Thymus (tissue), 11 donors: ENCODE data around the gene ANKK1. TPM values are rescaled to one million over a fixed set of nuclear protein-coding genes. Genes with fewer than 3 reads are reported as not detected.

Source experiments
- DNase-seq, 9 donors: peaks; one replicate each; pipeline ENCODE4 v3.0.0-alpha.2; 2013; ENCODE audit warnings: low spot score in 9 of 9, low read depth in 6 of 9, missing footprints in 1 of 9
- H3K27ac ChIP-seq, 2 donors: one replicate each; pipeline ENCODE4 v1.5.1; 2013; ENCODE audit warnings: control low read depth in 1 of 2, low read depth in 1 of 2, low read length in 1 of 2, mild to moderate bottlenecking in 1 of 2, moderate library complexity in 1 of 2
- H3K27me3 ChIP-seq, 2 donors: one replicate each; pipeline ENCODE4 v1.5.1; 2013; ENCODE audit warnings: low read length in 1 of 2; ENCODE audit not compliant: control insufficient read depth in 2 of 2, insufficient read depth in 1 of 2
- H3K36me3 ChIP-seq, 2 donors: one replicate each; pipeline ENCODE4 v1.5.1; 2013; ENCODE audit warnings: low read length in 1 of 2, mild to moderate bottlenecking in 1 of 2, moderate library complexity in 1 of 2; ENCODE audit not compliant: control insufficient read depth in 2 of 2, insufficient read depth in 2 of 2
- H3K4me1 ChIP-seq, 2 donors: one replicate each; pipeline ENCODE4 v1.5.1; 2013; ENCODE audit warnings: low read length in 2 of 2; ENCODE audit not compliant: control insufficient read depth in 2 of 2, insufficient read depth in 2 of 2
- H3K4me3 ChIP-seq, 2 donors: one replicate each; pipeline ENCODE4 v1.5.1; 2013; ENCODE audit warnings: low read length in 2 of 2, control low read depth in 1 of 2, mild to moderate bottlenecking in 1 of 2
- H3K9me3 ChIP-seq, 2 donors: one replicate each; pipeline ENCODE4 v1.5.1; 2013; ENCODE audit warnings: low read length in 1 of 2, mild to moderate bottlenecking in 1 of 2; ENCODE audit not compliant: control insufficient read depth in 2 of 2, insufficient read depth in 1 of 2
- WGBS: extraction: QIAGEN DNeasy Blood & Tissue Kit; methylation state at CpG from one replicate; pipeline ENCODE4 v1.1.7; 2013; 5-methylcytosine and 5-hydroxymethylcytosine counted together
- polyA plus RNA-seq: library from polyadenylated mRNA; stranded (reverse); fragments of 200-250 nt; gene quantifications from one replicate; pipeline ENCODE4 v1.2.3, GENCODE V29; 2013
- total RNA-seq: library from RNA; stranded (reverse); fragments of 120-200 nt; gene quantifications from one replicate; pipeline ENCODE4 v1.2.4, GENCODE V29; 2013
- donor health status: healthy.

ANKK1 gene
- total and polyA plus RNA-seq, 2 donors, result 0.14 to 2.4 TPM

DNA sequence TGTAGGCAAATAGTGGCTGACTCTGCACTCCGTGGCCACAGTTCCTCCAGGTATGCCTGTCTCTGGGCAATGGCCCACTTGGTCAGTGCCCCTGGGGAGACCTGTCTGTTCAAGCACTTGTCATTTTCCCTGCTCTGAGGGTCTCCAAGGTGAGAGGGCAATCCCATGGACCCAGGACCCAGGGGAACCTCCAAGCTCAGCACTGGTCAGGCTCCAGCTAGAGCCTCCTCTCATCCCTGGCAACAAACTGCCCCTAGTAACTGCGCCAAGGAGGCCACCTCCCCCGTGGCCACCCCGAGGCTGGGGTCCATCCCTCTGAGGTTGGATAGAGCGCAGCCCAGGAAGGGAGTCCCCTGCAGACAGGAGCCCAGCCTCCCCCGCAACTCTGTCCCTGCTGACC is 713 bp upstream of the ANKK1 start:
- H3K36me3 ChIP-seq, result no peaks in the 10 kb centered on the region
- H3K4me1 ChIP-seq, result no peaks in the 10 kb centered on the region
- 89% methylated on average over 6 of the region's 6 CpGs for WGBS
- no peak overlapping the region for H3K4me3 ChIP-seq
- H3K27me3 ChIP-seq, result peaks cover 12 to 51% of the 10 kb centered on the region in 2 donors
- no peak for DNase-seq
- H3K27ac ChIP-seq, result no peak overlapping the region
- peaks cover 0 to 3% of the 10 kb centered on the region in 2 donors for H3K9me3 ChIP-seq

DNA sequence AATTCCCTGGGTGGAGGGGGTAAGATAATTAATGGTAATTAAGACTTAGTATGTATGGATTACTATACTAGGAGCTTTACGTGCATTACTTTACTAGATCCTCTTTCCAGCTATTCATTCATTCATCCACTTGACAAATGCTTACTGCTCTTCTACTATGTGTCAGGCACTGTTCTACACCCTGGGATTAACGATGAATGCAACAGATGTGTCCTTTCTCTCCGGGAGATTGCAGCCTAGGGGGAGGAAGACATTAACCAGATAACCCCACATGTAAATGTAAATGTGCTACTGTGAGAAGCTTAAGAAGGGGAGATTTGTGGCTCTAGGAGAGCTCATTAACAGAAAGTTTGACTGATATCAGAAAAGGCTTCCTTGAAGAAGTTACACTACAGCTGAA is 1.7 kb downstream of the ANKK1 start:
- WGBS, result 65% methylated on average over 3 of the region's 3 CpGs
- no peak for DNase-seq
- no peaks in the 10 kb centered on the region for H3K36me3 ChIP-seq
- no peak overlapping the region for H3K4me3 ChIP-seq
- H3K4me1 ChIP-seq, result no peaks in the 10 kb centered on the region
- H3K9me3 ChIP-seq, result peaks cover 0 to 3% of the 10 kb centered on the region in 2 donors
- H3K27me3 ChIP-seq, result peaks cover 12 to 54% of the 10 kb centered on the region in 2 donors
- H3K27ac ChIP-seq, result no peak overlapping the region

DNA sequence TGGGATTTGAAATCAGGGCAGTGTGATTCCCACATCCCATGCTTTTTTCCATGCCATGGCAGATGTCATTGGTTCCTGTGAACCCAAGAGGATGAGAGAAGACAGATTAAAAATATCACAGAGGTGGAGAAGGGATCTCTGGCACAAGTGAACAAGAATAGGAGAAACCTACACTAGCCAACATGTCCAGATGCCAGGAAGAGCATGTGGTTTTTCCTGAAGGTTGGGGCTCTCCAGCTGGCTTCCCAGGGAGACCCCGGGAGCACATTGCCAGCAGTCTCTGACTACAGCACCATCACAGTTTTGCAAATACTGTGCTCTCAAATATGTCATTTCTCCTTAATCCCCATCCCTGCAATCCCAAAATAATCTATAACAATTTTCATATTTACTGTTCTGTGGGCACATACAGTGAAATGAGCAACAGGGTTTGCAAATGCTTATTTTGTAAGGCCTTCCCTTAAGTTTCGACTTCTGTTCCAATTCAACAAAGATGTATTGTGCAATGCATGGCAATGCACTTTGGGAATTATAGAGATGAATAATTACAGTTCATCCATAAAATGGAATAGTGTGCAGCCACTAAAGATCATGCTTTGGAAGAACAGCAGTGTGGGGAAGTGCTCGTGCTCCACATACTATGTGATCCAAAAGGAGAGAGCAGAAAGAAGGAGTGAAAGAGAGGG is 4.8 kb downstream of the ANKK1 start:
- Histone ChIP-seq H3K27ac (no peak overlapping the region), H3K36me3 (no peaks in the 10 kb centered on the region), H3K27me3 (peaks cover 11 to 31% of the 10 kb centered on the region in 2 donors), H3K4me1 (no peaks in the 10 kb centered on the region), H3K9me3 (peaks cover 0 to 3% of the 10 kb centered on the region in 2 donors), H3K4me3 (no peak overlapping the region)
- WGBS, result 94% methylated on average over 3 of the region's 3 CpGs
- no peak for DNase-seq

DNA sequence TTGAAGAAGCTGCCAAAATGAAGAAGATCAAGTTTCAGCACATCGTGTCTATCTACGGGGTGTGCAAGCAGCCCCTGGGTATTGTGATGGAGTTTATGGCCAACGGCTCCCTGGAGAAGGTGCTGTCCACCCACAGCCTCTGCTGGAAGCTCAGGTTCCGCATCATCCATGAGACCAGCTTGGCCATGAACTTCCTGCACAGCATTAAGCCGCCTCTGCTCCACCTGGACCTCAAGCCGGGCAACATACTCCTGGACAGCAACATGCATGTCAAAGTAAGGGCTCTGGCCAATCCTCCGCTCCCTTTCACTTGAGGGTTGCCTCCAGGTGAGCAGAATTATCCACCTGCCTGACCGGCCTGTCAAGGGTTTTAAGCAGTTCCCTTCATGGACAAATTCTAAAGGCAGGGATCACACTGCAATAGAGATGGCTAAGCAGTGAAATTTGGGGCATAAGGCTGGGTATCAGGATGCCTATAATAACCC is 6.0 kb downstream of the ANKK1 start:
- no peak overlapping the region for H3K4me3 ChIP-seq
- H3K4me1 ChIP-seq, result no peaks in the 10 kb centered on the region
- WGBS, result 94% methylated on average over 8 of the region's 8 CpGs
- H3K9me3 ChIP-seq, result no peaks in the 10 kb centered on the region
- no peaks in the 10 kb centered on the region for H3K36me3 ChIP-seq
- no peak for DNase-seq
- peaks cover 3 to 20% of the 10 kb centered on the region in 2 donors for H3K27me3 ChIP-seq
- no peak overlapping the region for H3K27ac ChIP-seq

DNA sequence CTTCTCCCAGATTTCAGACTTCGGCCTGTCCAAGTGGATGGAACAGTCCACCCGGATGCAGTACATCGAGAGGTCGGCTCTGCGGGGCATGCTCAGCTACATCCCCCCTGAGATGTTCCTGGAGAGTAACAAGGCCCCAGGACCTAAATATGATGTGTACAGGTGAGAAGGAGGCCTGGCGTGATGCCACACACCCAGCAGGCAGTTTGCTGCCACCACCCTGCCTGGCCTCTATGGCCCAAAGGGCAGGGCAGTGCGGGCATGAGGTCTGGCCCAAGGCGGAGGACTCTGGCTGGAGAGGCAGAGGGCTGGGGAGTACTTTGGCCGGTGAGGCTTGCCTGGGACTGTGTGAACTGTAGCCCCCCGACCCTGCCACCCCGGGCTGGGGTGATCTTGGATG is 7.3 kb downstream of the ANKK1 start:
- Histone ChIP-seq H3K9me3 (no peaks in the 10 kb centered on the region), H3K36me3 (no peaks in the 10 kb centered on the region), H3K4me1 (no peaks in the 10 kb centered on the region), H3K4me3 (no peak overlapping the region), H3K27ac (no peak overlapping the region), H3K27me3 (peaks cover 0 to 8% of the 10 kb centered on the region in 2 donors)
- WGBS, result 97% methylated on average over 11 of the region's 11 CpGs
- DNase-seq, result no peak

DNA sequence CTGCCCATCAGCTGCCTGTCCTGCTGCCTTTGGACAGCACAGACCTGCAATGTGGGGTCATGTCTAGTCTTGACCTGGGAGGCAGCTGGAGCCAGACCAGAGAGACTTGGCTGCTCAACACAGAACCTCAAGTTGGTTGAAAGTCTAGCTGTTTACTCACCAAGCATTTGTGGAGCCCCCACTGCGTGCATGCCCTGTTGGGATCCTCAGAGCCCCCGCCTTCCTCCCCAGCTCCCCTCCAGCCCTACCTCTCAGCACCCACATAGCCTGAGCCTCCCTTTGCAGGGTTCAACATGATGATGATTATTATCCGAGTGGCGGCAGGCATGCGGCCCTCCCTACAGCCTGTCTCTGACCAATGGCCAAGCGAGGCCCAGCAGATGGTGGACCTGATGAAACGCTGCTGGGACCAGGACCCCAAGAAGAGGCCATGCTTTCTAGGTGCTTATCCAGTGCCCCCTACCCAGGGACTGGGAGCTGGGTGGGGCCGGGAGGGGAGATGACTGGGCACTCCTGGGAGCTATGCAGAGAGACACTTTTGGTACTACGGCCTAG is 8.3 kb downstream of the ANKK1 start:
- H3K9me3 ChIP-seq, result no peaks in the 10 kb centered on the region
- WGBS, result 96% methylated on average over 9 of the region's 9 CpGs
- peaks cover 0 to 7% of the 10 kb centered on the region in 2 donors for H3K27me3 ChIP-seq
- no peak for DNase-seq
- H3K4me1 ChIP-seq, result no peaks in the 10 kb centered on the region
- no peak overlapping the region for H3K27ac ChIP-seq
- no peak overlapping the region for H3K4me3 ChIP-seq
- no peaks in the 10 kb centered on the region for H3K36me3 ChIP-seq

DNA sequence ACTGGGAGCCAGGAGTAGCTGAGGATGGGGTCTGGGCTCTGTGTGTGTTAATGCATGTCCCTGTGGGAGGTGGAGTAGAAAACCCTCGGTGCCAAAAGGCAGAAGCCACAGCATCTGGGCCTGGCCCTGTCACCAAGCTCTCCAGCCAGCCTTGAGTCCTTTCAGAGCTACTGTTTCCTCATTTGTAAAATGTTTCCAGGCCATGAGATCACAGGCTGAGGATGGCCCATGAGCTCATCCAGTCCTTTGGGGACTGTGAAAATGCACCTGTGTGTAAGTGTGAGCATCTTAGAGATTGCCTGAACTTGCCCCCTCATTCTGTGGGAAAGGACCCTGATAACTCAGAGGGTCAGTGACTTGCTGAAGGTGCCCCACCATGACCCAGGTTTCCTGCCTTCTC is 9.1 kb downstream of the ANKK1 start:
- no peak overlapping the region for H3K4me3 ChIP-seq
- whole genome bisulfite sequencing, result 85% methylated on average over 1 of the region's 1 CpG
- H3K27me3 ChIP-seq, result peaks cover 0 to 3% of the 10 kb centered on the region in 2 donors
- DNase-seq, result no peak
- no peaks in the 10 kb centered on the region for H3K4me1 ChIP-seq
- H3K27ac ChIP-seq, result no peak overlapping the region
- H3K36me3 ChIP-seq, result no peaks in the 10 kb centered on the region
- H3K9me3 ChIP-seq, result no peaks in the 10 kb centered on the region

DNA sequence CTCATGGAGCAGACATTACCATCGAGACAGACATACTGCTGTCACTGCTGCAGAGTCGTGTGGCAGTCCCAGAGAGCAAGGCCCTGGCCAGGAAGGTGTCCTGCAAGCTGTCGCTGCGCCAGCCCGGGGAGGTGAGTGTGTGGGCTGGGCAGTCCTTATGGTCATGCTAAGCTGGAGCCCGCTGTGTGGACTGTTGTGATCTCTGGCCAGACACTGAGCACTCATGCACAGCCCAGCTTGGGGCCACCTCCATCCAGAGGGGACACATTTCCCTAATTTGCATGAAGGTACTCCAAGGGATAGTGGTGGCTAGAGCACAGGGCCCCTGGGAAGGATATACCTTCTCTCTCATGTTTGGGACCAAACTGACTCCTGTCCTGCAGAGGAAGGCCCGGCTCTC is 9.6 kb downstream of the ANKK1 start:
- Histone ChIP-seq H3K27ac (no peak overlapping the region), H3K36me3 (no peaks in the 10 kb centered on the region), H3K4me3 (no peak overlapping the region), H3K9me3 (no peaks in the 10 kb centered on the region), H3K27me3 (peaks cover 0 to 3% of the 10 kb centered on the region in 2 donors), H3K4me1 (no peaks in the 10 kb centered on the region)
- WGBS, result 86% methylated on average over 7 of the region's 7 CpGs
- DNase-seq, result no peak

DNA sequence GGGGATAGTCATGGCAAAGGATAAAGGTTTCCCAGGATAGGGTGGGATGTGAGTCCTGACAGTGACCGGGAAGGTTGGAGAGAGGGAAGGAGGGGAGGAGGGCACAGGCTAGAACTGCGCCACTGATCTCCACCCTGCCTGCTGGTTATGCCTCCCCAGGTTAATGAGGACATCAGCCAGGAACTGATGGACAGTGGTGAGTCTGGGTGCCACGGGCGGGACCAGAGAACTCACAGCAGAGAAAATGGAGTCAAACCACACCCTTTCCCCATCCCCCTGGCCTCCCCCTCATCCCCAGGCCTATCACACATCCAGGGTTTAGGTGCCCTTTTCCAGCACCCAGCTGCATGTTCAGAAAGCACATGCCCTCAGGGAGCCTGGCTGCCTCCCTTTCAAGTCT is 10.2 kb downstream of the ANKK1 start:
- no peaks in the 10 kb centered on the region for H3K4me1 ChIP-seq
- no peak overlapping the region for H3K4me3 ChIP-seq
- no peaks in the 10 kb centered on the region for H3K9me3 ChIP-seq
- DNase-seq, result no peak
- 96% methylated on average over 4 of the region's 4 CpGs for WGBS
- peaks cover 0 to 3% of the 10 kb centered on the region in 2 donors for H3K27me3 ChIP-seq
- no peaks in the 10 kb centered on the region for H3K36me3 ChIP-seq
- no peak overlapping the region for H3K27ac ChIP-seq
